ENCODE data around the gene TSPAN18.

TSPAN18 gene

DNA sequence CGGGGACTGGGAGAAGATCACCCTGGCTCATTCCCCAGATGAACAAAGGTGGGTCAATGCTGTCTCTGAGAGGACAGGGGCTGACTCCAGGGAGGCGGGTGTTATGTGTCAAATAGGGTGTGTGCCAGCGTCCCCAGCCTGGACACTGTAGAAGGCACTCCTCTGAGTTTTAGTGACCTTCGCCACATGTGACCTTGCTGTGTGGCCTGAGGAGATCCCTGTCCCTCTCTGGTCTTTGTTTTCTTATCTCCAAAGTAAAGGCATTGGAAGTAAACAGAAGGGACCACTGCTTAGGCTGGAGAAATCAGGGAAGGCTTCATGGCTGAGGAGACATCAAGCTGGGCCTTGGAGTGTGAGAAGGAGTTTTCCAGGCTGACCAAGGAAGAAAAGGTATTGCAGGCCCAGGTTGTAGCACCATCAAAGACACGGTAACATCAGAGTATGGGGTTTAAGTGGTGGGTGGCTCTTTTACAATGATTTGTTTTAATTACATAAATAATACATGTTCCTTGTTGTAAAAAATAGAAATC is 149.5 kb downstream of the TSPAN18 start:
- DNase-seq = no peak

DNA sequence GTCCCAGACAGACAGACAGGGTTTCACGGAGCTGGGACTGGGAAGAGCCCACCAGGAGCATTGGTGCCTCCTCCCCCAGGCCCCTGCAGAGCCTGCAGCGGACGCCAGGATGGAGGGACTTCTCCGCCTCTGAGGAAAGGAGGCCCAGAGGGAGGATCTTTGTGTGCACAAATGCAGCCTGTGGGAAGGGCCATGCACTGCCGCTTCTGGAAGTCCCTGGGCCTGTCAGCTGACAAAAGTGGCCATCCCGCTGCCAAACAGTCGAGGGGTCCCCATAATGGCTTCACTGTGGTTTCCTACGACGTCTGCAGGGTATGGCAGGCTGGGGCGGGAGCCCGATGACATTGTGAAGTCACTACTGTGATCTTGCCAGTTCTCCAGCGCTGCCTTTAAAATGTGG is 150.1 kb downstream of the TSPAN18 start:
- no peak for DNase-seq

DNA sequence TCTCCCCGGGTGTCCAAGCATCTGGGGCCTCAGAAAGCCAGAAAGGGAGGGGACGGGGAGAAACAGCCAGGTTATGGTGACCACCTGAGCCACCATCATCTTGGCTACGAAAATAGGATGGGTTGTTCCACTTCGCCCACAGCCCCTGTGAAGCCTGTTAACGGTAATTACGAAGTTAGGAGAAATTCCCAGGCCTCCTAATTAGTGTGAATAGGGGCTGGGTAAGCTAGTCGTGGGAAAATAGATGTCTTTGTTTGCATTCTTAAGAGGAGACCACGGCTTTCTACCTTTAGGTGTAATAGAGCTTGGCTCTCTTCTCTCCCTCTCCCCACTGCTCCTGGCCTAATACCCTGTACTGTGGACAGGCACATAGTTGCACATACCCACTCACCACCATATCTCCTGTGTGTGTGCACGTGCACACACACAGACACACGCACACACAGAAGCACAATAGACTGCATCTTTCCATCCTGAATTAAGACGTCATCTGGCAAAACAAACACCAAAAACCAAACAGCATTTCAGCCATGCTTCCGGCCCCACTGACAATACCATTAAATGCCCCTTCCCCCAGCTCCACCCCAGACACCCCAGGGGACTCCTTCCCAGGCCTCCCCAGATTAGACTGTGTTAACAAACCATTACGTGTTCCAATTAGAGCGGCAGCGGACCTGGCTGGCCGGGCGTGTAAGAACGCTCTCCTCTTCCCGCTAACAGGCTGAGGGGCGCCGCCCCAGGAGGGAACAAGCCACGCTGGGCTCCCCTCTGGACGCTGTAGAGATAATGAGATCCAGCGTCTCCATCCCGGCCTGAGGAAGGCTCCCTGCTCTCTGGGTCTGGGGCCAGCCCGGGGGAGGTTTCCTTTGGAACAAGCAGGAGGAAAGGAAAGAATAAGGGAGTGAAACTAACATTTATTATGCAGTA is 151.1 kb downstream of the TSPAN18 start:
- DNase-seq = no peak

DNA sequence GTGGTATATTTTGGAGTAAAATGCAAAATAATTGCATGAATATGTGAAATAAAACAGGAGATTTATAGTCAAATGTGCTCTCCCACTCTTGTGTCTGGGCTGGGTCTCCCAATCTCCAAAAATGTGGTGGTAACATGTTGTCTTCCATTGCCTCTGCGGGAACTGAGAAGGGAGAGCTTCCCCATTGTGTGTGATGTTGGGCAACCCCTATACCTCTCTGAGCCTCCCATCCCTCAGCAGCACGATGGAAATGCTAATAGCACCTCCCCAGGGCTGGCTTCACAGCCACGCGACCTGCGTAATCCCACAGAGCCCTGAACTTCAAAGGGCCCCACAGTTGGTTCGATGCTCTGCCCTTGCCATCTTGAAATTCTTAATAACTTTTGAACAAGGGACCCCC is 151.9 kb downstream of the TSPAN18 start:
- no peak for DNase-seq

DNA sequence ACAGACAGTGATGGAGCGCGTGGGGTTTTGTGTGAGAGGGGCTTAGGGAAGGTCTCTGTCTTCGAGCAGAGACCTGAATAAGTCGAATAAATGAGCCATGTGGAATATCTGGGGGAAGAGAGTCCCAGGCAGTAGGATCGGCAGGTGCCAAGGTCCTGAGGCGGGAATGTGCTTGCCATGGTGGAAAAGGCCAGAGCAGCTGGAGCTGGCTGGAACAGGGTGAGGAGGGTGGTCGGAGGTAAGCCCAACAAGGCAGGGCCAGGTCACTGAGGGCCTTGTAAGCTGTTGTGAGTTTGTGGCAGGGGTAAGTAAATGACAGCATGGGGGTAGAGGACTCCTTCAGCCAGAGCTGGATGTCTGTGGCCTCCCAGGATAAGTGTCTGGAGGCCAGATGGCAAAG is 152.7 kb downstream of the TSPAN18 start:
- DNase-seq = no peak

DNA sequence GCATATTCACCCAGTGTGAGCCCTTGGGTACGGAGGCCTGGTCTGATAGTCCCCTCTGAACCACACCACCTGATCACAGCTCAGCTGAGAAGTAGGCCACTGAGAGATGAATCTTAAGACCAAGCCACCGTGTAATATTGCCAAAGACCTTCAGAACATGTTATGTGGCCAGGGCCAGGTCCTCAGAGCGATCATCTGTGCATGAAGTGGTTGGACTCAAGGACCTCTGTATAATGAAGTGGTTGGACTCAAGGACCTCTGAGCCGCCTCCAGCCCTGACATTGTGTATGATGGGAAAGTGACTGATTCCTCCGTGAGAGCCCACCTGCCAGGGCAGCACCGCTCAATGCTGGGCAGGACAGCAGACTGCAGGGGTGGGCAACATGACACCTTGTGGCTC is 153.7 kb downstream of the TSPAN18 start:
- no peak for DNase-seq

DNA sequence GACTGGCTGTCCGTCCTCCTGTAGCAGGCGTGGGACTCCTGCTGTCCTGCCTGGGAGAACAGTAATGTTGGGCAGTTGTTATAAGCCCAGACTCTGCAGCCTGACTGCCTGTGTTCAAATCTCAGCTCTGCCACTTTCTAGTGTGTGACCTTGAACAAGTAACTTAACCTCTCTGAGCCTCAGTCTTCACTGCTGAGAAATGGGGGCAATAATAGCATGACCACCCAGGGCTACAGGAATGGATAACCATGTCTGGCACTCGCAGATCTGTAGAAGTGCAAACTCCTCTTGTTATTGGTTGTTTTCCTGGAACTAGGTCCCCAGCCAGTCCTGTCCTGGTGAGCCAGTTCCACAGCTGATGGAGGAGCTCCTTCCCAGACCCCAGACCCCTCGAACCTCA is 154.2 kb downstream of the TSPAN18 start:
- no peak for DNase-seq

DNA sequence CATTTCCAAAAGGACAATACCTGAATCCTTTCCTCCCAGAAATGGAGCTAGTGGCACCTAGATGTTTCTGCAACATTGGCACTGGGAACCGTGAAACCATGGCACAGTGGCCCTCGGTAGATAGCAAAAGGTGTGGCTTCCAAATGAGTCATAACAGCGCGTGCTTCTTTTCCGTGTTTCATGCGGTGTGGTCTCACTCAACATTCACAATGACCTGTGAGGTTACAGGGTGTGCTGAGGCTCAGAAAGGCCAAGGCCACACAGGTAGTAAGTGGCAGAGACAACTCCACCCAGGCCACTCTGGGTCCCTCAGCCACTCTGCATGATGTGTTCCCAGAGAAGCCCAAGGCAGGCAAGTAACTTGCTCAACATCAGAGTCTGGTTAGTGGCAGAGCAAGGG is 156.5 kb downstream of the TSPAN18 start:
- DNase-seq = no peak

DNA sequence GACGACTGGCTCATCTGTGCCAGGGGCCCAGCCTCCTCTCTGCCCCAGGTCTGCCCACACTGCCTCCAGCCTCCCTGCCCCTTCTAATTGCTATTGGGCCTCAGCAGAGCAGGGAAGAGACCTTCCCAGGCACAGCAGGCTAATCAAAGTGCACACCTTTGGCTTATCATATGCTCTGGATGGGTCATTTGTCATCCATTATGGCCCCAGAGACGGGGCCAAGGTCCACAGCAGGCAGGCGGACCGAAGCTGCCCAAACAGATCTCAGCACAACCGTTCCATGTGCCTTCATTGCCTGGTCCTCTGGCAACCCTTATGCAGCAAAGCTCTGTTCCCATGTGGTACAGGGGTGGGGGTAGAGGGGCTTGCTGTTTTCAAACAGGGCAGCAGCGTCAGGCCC is 157.3 kb downstream of the TSPAN18 start:
- no peak for DNase-seq

DNA sequence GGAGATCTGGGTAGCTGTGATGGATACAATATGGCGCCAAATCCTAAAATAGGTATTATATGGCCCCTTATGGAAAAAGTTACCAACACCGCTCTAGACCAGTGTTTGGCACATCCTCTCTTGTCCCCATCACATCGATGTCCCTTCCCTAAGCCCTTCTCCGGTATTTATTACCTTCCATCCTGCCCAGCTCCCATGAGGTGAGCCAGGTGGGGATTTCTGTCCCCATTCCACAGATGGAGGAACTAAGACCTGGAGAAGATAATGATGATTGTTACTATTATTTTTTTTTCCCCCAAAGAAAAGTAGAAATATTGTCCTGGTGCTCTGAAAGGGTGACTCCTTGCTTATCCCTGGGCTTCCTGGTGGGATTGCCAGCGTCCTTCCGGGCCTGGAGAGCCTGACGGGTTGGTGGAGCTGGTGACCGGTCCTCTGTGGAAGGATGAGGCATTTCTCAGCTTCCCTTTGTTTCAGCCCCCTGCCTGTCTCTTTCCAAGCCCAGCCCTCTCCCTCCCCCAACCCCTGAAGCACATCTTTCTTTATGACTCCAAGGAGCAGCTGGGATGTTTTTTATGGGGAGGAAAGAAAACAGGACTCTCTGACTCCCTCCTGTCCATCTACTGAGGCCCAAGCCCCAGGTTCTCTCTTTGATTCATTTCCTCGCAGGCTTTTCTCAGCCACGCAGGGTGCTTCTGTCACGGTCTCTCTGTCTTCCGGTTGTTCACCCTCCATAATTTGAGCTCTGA is 158.5 kb downstream of the TSPAN18 start:
- DNase-seq = no peak

DNA sequence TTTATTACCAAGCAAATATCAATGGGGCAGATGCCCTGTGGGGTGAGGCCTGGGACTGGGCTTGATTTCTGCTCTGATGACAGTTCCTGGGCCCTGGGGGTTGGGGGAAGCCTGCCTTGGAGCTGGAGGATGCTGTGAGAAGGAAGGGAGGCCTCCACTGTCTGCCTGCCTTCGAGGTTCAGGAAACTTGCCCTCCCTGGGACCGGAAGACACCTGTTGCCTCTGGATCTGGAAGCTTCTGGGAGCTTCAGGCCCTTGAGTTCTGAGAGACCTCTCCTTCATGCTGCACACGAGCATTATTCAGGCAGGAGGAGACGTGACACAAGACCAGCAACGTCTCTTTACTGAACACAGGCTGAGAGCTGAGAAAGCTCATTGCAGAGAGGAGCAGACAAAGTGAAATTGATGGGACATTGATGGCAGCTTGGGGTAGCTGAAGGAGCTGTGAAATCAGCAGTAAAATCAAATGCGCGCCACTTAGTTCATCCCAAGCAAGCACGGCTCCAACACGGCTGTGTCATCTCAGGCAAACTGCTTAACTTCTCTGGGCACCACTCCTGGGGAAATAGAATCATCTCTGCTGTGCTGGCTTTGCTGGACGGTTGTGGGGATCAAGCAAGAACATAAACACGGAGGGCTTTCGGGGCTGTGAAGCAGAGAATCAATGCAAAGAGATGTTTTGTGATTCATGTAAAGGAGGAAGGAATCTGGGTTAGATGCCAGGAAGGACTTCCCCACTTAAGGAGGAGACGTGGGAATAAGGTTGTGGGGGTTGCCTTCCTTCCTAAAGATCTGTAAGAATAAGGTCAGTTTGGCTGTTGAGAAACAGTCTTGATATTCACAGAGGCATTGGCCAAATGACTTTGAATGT is 159.4 kb downstream of the TSPAN18 start:
- no peak for DNase-seq

DNA sequence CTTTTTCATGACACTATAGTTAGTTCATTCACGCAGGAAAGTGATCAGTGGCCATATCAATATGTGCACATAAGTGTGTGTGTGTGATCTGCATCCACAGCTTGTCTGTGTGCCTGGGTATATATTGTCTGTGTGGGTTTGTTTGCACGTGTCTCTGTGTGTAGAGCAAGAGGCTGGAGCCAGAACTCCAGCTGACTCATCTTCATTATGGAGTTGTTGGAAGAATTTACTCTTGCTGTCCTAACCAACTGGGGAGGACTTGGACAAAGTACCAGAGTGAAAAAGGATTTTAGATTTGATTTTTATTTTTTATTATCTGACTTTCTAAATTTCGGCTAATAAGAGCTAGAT is 160.0 kb downstream of the TSPAN18 start:
- no peak for DNase-seq

DNA sequence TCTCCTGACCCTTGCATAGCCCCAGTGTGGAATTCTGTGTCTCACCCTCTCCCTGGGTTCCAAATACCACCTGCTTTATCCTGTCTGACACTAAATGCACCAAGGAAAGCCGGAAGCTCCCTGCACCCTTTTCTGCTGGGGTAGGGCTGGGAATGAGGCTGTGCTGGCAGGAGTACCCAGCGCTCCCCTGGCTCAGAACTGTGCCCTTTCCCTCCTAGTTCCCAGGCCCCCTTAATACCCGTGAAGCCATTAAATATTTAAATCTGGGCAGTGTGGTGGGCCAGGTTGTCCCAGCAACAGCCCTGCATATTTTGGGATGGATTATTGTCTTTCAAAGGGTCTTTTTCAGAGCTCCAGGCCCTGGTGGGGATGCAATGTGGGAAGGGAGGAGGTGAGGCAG is 160.9 kb downstream of the TSPAN18 start:
- no peak for DNase-seq

DNA sequence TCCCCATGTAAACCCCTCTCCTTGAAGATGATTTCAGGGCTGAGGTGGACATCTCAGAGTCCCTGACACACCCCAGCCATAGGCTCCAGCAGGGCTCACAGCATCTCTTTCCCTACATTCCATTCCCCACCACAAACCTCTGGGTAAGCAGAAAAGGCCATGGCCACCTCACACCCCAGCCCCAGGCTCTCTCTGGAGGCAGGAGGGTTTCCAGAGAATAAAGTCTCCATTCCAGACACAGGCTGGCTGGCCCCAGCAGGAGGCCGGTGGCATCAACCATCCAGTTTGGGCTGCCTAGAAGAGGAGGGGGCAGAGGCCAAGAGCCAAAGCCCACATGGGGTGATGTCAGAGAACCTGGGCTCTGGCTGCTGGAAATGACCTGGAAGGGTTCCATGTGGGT is 162.5 kb downstream of the TSPAN18 start:
- no peak for DNase-seq

DNA sequence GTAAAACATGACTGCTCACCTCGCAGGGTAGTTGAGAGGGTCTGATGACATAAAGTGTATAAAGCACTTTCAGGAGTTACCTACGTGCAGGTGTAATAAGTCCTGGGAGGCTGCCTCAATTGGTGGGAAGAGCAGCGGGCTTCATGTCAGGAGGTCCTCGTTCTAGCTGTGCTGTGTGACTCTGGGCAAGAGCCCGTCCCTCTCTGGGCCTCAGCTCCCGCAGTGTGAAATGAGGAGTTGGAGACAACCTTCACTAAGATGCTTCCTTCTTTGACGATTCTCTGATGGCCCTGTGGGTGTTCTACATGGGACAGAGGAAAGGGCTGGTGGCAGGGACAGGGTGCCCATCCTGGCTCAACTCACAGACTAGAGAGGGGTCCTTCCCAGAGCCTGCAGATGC is 166.1 kb downstream of the TSPAN18 start:
- DNase-seq = no peak

DNA sequence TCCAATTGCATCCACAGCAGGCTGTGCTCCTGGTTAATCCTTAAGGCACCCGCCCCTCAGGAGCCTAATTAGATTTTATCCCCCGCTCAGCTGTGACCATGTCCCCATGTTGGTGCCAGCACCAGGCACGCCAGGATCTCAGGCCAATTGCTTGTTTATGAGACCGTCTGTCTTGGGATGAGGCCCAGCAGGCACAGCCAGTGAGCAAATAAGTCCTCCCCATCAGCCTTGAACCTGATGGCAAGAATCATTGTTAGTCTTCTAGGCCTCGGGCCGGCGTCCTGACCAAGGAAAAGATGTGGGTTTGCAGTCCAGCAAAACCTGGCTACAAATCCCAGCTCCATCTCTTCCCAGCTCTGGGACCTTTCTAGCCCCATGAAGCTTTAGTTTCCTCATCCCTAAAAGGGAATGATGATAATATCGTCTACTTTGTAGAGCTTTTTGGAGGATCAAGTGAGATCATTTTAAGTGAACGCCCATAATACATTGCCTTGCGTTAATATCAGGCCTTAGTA is 166.6 kb downstream of the TSPAN18 start:
- no peak for DNase-seq

DNA sequence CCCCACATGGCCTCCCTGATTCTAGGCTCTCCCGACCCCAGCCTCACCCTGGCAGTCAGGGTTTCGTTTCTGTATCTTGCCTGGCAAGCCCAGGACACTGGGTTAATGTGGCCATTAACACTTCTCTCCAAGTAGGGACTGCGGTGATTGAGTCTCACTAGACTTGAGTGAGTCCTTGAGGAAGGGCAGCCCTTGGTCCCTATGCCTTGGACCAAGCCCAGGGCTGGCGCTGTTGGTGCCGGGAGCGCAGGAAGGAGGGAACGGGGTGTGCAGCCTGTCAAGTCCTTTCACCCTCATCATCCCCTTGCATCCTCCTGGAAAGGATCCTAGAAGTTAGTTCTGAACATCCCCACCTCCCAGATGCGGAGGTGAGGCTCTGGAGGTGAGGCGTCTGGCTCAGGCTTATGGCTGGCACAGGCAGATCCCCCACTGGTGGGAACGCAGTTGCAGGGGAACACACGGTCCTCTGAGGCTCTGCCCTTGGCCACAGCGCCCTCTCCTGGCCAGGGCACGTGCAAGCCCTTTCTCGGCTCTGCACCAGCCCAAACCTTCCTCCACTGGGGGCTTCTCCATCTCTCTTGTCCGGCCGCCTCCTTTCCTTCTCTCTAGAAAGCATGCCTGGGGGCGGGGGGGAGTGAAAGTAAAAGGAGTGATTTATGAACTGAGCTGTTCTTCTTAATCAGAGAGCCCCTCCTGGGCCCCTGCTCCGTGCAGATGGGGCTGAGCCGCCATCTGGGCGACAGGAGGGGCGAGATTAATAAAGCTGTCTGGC is 167.3 kb downstream of the TSPAN18 start:
- peak; percentile 55 for DNase-seq

DNA sequence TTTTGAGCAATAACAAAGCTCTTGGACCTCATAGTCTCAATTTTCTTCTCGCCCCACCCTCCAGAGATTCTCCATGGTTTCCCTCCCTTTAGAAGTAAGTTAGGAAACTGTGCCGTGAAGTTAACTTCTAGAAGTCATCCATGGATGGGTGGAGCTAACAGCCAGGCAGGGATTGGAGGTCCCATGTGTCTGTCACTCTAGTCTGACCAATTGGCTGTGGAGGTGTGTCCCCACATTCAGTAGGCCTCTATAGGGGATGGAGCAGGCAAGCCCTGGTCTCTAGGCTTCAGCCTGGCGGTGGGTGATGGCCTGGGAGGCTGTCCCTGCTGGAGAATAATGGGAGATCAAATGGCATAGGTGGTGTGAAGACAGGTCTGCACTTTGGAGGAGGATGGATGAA is 173.2 kb downstream of the TSPAN18 start:
- peak; percentile 45 for DNase-seq

DNA sequence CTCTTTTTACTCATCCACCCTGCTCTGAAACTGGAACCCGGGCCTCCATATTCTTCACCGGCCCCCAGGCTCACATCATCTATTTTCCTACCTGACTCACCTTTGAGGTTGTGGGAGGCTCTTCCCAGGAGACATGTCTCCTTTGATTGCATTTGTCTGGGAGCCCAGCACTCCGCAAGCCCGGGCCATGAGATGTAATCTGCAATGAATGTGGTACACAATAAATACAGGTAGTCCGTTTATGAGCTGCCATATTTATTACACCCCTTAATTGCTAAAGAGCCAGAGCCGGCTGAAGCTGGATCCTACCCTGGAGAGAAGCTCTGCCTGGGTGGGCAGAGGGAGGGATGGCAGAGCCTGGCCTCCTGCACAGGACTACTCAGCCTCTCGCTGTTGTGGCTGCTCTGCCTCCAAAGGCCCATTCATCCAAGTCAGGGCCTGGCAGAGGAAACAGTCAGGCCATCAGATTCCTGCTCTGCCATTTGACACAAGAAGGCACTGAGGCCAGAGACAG is 174.4 kb downstream of the TSPAN18 start:
- DNase-seq = no peak

DNA sequence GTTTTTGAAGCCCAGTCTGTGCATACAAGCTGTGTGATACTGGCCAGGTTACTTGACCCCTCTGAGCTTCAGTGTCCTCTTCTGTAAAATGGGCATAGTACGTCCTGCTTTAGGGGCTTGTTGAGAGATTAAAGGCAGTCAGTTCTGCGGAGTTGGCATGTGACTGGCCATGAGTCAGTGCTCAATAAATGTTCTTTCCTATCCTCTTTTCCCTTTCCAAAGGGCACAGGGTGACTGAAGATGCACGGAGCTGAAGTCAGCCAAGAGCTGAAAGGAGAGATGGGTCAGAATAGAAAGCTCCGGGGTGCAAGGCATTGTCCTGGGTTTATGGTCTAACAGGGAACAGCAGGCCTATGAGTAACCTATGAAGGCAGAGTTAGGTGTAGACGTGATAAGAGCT is 175.0 kb downstream of the TSPAN18 start:
- DNase-seq = no peak

DNA sequence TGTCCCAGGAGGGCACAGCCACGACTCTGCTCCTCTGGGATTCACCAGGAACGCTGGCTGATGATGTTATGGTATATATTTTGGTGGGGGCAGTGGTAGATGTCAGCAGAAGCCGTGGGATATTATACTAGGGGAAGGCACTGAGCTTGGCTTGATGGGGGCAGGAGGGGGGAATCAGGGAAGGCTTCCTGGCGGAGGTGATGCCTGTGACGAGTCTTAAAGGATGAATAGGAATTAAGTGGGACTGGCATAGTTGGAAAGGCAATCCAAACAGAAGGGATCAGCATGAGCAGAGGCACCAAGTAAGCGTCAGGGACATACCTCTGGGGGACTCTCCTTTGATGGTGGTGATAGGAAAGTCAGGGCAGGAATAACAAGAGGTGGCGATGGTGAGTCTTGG is 176.3 kb downstream of the TSPAN18 start:
- no peak for DNase-seq

DNA sequence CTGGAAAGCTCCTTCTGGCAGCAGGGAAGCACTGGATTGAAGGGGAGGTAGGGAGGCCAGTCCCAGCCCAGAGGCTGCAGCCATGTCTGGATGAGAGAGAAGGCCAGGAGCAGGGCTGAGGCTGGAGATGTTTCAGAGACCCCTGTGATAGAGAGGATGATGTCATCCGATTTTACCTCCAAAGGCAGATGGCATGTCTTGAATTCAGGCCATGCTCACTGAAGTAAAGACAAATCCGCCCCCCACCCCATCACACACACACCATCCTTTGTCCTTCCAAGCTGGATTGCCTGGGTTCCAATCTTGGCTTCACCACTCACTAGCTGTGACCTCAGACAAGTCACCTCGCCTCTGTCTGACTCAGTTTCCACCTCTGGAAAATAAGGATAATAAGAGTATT is 176.8 kb downstream of the TSPAN18 start:
- DNase-seq = no peak
